T-helper 2 cell treated with Interferon-gamma antibody and Interleukin-4, amounts not matched to agents 5 μg/mL and 100 μg/mL, for 36 hours (primary cell): ENCODE data around the gene SCLT1.
A peak's percentile ranks its signal among the peaks of the same experiment; 100 is the strongest.

ENCODE experiments used
- DNase-seq: peaks from one replicate; pipeline ENCODE4 v3.0.0; 2021; ENCODE audit warnings: low spot score
- H3K27ac Mint-ChIP-seq: one replicate; pipeline ENCODE4 v1.8.0; 2021; ENCODE audit warnings: mild to moderate bottlenecking, mixed read lengths
- H3K27me3 Mint-ChIP-seq: one replicate; pipeline ENCODE4 v1.8.0; 2021; ENCODE audit warnings: low read depth, mixed read lengths
- H3K36me3 Mint-ChIP-seq: one replicate; pipeline ENCODE4 v1.8.0; 2021; ENCODE audit warnings: low read depth, mixed read lengths
- H3K4me1 Mint-ChIP-seq: one replicate; pipeline ENCODE4 v1.8.0; 2021; ENCODE audit warnings: low read depth, mixed read lengths
- H3K4me3 Mint-ChIP-seq: one replicate; pipeline ENCODE4 v1.8.0; 2022; ENCODE audit warnings: mild to moderate bottlenecking, moderate library complexity, mixed read lengths
- H3K9me3 Mint-ChIP-seq: one replicate; pipeline ENCODE4 v1.8.0; 2021; ENCODE audit warnings: mixed read lengths

Gene SCLT1

DNA sequence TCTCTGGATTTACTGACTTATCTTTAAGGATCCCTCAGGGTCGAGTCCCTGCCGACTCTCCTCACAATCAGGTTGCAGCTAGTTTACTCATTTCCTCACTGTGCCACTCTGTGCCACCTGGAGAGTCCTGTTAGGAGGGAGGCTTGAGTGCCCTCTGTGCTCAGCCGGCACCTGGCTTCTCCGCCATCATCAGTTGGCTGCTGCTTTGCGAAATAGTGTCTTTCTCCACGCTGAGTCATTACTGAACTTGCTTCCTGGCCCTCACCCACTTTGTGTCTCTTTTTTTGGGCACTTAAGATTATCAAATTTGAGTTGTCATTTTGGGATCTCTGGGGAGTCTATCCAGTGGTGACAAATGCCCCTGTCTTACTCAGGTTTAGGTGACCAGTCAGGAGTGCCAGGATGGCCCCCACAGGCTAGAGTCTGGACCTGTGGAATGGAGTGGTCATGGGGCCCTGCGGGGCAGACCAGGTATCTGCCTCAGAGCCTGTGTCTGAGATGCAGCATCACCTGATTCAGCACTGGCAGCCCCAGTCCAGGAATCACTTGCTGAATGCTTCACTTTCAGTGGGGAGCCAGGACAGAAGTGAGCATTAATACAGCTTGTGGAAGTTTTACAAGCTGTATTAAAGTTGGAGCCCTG is 246.1 kb downstream of the SCLT1 start:
- no peak for DNase-seq
- Mint-ChIP-seq H3K36me3 (peaks cover 74% of the 10 kb centered on the region), H3K27me3 (no peaks in the 10 kb centered on the region), H3K4me1 (peaks cover 15% of the 10 kb centered on the region), H3K9me3 (no peaks in the 10 kb centered on the region), H3K4me3 (no peak overlapping the region), H3K27ac (peak overlapping the region; percentile 52)

DNA sequence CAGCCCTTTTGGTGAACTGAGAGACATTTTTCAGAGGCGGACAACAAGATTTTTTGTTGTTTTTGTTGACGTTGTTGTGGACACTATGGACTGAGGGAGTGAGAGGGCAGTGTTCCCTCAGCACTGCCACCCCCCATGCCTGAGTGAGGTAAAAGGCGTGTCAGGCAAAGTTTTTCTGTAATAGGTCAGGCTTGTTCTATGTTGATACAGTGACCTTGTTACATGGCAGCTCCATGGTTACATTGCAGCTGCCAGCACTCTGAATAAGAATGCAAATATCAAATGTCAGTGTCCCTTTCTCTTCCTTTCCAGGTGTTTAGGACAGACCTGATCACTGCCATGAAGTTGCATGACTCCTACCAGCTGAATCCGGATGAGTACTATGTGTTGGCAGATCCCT is 247.3 kb downstream of the SCLT1 start:
- Mint-ChIP-seq H3K27me3 (no peaks in the 10 kb centered on the region), H3K27ac (no peak overlapping the region), H3K9me3 (no peaks in the 10 kb centered on the region), H3K36me3 (peaks cover 73% of the 10 kb centered on the region), H3K4me1 (peaks cover 23% of the 10 kb centered on the region), H3K4me3 (no peak overlapping the region)
- DNase-seq: no peak

DNA sequence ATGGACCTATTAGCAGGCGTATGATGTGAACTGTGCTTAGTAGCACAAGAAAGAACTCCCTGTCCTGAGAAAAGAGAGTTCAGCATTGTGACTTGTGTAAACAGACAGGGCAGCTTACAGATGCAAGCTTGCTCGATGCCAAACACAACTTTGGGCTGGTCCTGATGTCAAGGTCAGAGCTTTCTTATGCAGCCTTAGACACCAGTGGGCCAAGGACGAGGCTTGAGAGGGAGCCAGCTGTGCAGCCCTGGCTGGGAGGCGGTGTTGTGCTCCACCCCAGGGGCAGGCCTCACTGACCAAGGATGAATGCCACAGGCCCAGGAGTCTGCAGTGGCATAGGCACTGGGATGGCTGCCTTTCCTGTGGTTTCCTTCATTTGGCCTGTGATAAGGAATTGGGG is 248.4 kb downstream of the SCLT1 start:
- no peaks in the 10 kb centered on the region for H3K9me3 Mint-ChIP-seq
- H3K4me3 Mint-ChIP-seq: no peak overlapping the region
- no peak for DNase-seq
- no peaks in the 10 kb centered on the region for H3K27me3 Mint-ChIP-seq
- H3K4me1 Mint-ChIP-seq: peaks cover 31% of the 10 kb centered on the region
- peaks cover 68% of the 10 kb centered on the region for H3K36me3 Mint-ChIP-seq
- H3K27ac Mint-ChIP-seq: no peak overlapping the region

DNA sequence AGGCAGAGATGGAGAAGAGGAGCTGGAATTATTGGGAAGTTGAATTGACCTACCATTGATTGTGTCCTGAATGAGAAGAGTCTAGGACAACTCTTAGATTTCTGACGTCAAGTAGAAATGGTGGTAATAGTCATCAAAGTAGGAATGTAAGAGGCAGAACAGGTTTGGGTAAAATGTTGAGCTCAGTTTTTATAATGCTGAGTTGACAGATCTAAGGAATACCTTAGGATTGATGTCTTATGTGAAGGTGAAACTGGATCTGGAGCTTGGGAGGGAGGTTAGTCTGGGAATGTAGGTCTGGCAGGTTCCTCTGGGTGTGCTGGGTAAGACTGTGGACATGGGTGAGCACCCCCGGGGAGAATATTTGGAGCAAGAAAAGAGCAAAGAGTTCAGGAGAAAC is 251.9 kb downstream of the SCLT1 start:
- Mint-ChIP-seq H3K4me3 (no peak overlapping the region), H3K27ac (peak overlapping the region; percentile 67), H3K9me3 (no peaks in the 10 kb centered on the region), H3K27me3 (no peaks in the 10 kb centered on the region), H3K36me3 (peaks cover 41% of the 10 kb centered on the region), H3K4me1 (peaks cover 45% of the 10 kb centered on the region)
- no peak for DNase-seq

DNA sequence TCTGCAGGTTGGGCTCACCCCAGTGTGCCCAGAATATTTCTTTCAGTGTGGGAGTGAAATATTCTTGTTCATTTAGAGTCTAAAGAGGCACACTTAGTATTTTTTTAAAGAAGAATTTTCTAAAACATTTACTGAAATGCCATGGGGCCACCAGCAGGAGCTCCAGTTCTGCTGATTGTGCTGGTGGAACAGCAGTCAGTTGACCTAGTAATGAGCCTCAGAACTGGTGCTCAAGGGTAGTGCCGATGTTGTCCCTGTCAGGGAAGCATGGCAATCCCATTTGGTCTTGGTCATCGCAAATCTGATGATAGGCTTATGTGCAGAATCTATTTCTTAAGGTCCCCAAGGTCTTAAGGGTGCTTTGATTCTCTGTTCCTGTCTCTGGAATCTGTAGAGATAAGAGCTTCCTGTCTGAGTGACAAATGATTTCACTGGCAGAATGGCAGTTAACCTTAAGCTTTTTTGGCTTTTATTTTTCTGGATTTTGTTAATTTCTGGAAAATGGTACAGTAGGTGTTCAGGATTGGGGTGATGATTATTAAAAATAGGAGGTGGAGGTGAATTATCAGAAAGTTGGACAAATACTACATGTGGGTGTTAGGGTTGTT is 252.5 kb downstream of the SCLT1 start:
- no peak for DNase-seq
- peaks cover 43% of the 10 kb centered on the region for H3K4me1 Mint-ChIP-seq
- no peaks in the 10 kb centered on the region for H3K27me3 Mint-ChIP-seq
- no peaks in the 10 kb centered on the region for H3K9me3 Mint-ChIP-seq
- no peak overlapping the region for H3K4me3 Mint-ChIP-seq
- peaks cover 35% of the 10 kb centered on the region for H3K36me3 Mint-ChIP-seq
- H3K27ac Mint-ChIP-seq: peak overlapping the region; percentile 67

DNA sequence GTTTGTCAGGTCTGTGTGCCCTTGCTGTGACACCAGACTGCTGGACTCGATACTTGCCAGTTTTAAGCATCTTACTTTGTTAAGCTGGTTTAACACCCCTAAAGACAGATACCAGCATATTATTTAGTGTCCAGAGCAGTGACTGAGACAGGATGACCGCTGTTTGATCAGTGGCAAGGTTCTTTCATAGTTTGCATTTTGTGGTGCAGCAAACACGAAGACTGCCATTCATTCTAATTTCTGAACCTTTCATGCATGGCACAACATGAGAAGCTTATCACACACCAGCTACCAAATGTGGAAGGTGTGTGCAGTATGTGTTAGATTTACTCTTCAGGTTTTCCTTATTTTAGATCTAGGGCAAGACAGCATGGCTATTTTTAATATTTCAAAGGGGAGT is 255.7 kb downstream of the SCLT1 start:
- H3K9me3 Mint-ChIP-seq: no peaks in the 10 kb centered on the region
- no peak overlapping the region for H3K4me3 Mint-ChIP-seq
- peaks cover 37% of the 10 kb centered on the region for H3K4me1 Mint-ChIP-seq
- peaks cover 22% of the 10 kb centered on the region for H3K36me3 Mint-ChIP-seq
- H3K27me3 Mint-ChIP-seq: no peaks in the 10 kb centered on the region
- no peak for DNase-seq
- H3K27ac Mint-ChIP-seq: peak overlapping the region; percentile 3

DNA sequence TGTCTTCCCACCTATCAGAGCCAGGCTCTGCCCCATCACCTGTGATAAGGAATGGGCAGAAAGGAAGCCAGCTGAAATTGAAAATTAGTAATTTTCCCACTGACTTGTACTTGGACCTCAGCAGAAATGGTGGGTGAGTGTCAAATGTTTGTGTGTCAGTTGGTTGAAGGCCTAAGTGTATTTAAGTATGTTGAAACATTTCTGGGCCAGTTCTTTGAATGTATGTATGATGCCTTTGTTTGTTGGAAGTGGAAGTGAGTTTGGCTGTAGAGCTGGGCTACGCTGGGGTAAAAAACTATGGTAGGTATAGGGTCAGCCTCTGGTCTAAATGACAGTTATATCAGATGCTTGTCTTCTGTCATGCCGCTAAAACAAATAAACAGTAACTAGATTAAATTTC is 256.1 kb downstream of the SCLT1 start:
- DNase-seq: no peak
- Mint-ChIP-seq H3K4me3 (no peak overlapping the region), H3K27me3 (no peaks in the 10 kb centered on the region), H3K36me3 (peaks cover 21% of the 10 kb centered on the region), H3K4me1 (peaks cover 34% of the 10 kb centered on the region), H3K9me3 (no peaks in the 10 kb centered on the region), H3K27ac (no peak overlapping the region)

DNA sequence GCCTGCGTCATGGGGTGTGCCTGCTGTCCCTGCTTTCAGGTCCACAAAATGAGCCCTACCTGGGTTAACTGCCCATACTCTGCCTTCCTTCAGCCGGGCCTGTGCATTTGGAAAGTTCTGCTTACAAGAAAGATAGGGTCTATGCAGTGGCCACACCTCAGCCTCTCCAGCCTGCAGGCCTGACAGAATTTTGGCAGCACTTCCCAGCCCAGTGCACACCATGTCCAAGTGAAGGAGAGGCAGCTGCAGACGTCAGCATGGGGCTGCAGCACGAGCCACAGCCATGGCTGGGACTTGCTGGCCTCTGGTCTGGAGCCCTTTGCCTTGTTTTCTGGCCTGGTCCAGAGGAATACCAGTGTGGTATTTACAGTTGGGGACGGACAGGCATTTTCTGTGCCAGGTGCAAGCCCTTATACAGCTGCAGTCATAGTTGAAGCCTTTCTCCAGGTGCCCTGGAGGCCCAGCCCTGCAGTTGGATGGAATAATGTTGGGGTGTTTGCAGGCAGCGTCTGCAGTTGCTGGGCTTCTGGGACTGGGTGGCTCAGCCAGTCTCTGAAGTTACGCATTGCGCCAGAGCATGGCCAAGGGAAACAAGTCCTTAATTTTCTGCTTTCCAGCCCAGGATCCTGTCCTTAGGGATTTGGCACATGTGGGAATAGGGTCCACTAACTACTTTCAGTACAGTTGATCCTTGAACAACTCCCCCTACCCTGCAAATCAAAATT is 257.7 kb downstream of the SCLT1 start:
- Mint-ChIP-seq H3K9me3 (no peaks in the 10 kb centered on the region), H3K4me1 (peaks cover 31% of the 10 kb centered on the region), H3K4me3 (no peak overlapping the region), H3K36me3 (peaks cover 20% of the 10 kb centered on the region), H3K27me3 (no peaks in the 10 kb centered on the region), H3K27ac (no peak overlapping the region)
- no peak for DNase-seq
